Dermis blood vessel endothelial cell (primary cell): Measurements from ENCODE around the gene ZNF780B. TPM values are rescaled to one million over a fixed set of nuclear protein-coding genes. Genes with fewer than 3 reads are reported as not detected.
"Not testable (repeated sequence)": the region's sequence is repeated elsewhere in the genome, so short reads cannot be mapped to it uniquely, and the experiment has no call there.

ENCODE experiments used
- DNase-seq: peaks from one replicate; pipeline ENCODE4 v3.0.0; 2010
- total RNA-seq: library from RNA; depleted of rRNA; stranded (reverse); fragments of >200 nt; gene quantifications from 2 replicates; pipeline ENCODE4 v1.2.3, GENCODE V29; 2014

Gene ZNF780B
- 13.8 and 15.8 TPM in 2 replicates for total RNA-seq

DNA sequence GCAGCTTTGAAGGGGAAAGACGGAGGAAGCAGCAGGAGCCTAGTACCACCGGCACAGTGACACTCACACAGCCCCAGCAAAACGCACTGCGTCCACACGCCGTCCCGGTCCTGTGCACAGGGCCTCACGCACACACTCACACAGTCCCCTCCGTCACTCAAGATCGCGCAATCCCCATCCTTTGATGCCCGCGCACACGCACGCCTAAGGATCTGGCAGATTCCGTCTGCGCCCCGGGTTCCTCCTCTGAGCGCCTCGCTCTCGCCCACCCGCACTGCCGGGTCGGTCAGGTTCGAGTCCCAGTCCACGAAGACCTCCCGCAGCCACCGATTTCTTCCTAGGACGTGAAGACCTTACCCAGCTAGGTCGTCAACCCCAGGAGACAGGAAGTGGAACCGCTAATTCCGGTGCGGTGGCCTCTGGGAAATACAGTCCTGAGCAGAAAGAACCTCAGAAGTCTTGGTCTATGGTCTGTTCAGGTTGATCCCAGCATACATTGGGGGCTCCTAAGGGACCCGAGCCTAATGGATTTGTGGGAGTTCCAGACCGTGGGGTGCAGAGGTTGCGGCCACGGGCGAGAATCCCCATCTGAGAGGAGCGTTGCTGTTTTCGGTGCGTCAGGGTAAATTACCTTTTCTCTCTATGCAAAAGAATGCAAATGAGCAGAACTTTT lies at the start of gene ZNF780B:
Gene ZNF780B (minus strand): TSS at position 400 of the 673 bp plus-strand sequence. CDS start 5,899 bp downstream, outside the sequence.
- DNase-seq = peak; percentile 56

DNA sequence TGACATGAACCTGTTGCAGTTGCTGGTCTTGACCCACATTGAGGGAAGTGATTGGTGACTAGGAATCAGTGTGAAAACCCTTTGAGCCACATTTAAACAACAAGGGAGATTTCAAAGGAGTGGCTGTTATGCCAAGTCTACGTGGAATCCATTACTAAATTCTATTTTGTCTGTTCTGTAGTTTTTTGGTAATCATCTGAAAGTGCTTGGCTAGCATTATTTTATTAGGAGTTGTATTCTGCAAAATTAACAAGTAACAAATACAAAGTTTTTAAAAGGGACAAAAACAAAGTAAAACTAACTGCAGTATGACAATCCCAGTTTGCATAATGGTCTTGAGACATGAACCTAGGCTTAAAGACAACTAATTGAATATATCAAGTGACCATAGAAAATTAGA lies 48.7 kb upstream of the ZNF780B start:
- DNase-seq = no peak

DNA sequence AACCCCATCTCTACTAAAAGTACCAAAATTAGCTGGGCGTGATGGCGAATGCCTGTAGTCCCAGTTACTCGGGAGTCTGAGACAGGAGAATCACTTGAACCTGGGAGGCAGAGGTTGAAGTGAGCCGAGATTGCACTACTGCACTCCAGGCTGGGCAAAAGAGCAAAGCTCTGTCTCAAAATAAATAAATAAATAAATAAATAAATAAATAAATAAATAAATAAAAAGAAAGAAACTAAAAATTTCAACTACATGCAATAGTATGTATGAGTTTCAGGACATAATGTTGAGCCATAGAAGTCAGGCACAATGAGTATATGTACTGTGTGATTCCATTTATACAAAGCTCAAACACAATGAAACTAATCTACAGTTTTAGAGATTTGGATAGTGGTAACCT lies 47.6 kb upstream of the ZNF780B start:
- DNase-seq = no peak

DNA sequence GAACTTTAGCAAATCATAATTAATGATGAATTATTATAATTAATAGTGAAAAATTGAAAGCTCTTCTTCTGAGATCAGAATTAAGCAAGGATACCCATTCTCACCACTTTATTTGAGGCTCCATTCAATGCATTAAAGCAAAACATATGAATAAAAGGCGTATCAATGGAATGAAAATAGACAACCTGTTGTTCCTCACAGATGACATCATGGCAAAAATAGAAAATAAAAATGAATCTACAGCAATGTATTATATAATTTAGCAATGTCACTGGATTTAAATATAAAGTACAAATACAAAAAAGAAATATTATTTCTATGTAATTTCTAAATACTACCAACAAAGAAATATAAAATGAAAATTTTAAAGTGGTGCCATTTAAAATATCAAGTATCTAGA lies 45.8 kb upstream of the ZNF780B start:
- no peak for DNase-seq

DNA sequence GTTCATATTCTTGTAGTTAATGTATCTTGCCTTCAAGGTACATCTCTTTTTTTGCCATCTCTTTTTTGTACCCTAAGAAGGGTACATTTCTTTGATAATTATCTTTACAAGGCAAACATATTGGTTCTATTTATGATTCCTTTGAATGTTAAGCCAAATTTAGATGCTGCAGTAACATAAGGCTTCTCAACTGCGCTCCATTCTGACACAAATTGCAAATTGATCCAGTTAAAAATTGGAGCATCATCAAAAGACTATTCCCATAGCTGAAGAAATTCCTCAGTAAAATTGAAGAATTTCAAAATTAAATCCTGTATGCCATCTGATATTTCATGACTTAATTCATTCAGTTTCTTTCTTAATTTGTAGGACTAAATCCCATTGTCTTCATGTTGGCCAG lies 37.4 kb upstream of the ZNF780B start:
- no peak for DNase-seq

DNA sequence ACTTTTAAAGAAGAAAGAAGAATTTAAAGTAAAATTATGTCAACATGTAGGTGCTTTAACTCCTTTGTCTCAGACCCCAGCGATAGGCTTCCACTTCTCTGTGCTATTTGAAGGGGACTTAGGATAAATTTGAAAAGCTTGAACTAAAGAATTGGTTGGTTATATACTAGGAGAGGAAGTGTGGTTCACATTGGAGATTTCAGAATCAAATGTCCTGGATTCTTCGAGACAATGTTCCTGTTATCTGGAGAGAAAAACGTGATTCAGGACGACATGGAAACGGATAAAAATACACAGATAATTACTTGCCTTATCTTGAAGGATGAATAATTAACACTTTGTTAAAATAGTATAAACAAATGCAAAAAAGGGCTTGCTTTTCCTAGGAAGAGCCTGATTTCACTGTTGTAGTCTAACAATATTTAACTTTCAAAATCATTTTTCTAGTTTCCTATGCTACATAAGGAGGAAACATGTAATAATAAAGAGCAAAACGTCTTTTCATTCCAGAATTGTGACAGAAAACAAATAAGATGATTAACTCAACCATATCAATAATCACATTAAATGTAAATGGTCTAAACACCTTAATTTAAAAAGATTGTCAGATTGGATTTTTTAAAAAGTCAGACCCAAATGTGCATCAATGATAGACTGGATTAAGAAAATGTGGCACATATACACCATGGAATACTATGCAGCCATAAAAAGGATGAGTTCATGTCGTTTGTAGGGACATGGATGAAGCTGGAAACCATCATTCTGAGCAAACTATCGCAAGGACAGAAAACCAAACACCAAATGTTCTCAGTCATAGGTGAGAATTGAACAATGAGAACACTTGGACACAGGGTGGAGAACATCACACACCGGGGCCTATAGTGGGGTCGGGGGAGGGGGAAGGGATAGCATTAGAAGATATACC lies 35.4 kb upstream of the ZNF780B start:
- no peak for DNase-seq

DNA sequence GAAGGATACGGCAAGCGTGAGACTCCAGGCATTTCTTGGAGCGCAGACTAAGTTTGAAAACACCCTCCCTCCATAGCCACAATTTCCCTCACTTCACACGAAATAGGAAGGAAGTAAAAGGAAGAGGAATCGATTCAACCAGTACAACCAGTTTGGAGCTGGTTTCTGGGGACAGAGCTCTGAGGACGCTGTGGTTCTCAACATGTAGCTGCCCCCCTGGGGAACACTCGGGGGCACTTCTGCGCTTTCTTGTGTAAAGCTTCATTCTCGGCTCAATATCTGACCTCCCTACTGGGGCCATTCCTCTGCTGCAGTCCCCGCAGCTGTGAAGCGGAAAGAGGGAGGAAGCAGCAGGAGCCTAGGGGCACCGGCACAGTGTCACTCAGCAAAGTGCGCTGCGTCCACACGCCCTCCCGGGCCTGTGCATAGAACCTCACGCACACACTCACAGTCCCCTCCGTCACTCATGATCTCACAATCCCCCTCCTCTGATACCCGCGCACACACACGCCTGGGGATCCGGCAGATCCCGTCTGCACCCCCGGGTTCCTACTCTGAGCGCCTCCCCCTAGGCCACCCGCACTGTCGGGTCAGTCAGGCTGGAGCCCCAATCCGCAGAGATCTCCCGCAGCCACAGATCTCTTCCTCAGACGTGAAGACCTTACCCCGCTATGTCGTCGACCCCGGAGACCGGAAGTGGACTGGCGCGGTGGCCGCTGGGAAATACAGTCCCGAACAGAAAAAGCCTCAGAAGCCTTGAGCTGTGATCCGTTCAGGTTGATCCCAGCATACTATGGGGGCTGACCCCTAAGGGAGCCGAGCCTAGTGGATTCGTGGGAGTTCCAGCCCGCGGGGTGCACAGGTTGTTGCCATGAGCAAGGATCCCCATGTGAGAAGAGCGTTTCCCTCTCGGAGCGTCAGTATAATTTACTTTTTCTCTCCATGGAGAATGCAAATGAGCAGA lies 34.5 kb upstream of the ZNF780B start, which contains the start of gene ZNF780A:
Gene ZNF780A (minus strand): TSS at position 703 of the 964 bp plus-strand sequence. CDS start 6,190 bp downstream, outside the sequence.
- peak; percentile 75 for DNase-seq

DNA sequence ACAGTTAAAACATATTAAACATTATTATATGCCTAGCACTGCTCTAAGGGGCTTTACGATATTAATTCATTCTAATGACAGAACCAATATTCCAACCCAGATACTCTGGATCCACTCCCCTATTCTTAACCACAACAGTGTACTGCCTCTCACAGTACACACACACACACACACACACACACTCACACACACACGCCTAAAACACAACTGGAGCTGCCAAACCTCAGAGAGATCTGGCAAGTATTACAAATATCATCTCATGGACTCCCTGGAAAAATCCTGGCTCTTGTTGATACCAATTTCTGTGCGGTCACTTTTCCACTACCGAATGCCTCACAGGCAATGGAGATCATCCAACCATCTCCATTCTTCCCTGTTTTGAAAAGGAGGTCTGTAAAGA lies 33.4 kb upstream of the ZNF780B start:
- DNase-seq = peak; percentile 4

DNA sequence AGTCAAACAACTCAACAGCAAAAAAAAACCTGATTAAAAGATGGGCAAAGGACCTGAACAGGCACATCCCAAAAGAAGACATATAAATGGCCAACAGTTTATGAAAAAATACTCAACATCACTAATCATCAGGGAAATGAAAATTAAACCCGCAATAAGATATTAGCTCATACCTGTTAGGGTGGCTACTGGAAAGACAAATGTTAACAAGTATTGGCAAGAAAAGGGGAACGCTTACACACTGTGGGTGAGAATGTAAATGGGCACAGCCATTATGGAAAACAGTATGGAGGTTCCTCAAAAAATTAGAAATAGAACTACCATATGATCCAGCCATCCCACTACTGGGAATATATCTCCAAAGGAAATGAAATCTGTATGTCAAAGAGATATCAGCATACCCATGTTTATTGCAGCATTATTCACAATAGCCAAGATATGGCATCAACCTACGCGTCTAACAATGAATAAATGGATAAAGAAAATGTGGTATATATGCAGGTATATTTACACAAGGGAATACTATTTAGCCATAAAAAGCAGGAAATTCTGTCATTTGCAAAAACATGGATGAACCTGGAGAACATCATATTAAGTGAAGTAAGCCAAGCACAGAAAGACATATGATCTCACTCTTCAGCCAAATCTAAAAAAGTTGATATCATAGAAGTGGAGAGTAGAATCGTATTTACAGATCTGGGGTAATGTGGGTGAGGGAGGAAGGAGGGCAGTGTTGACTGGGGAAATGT lies 32.4 kb upstream of the ZNF780B start:
- no peak for DNase-seq

DNA sequence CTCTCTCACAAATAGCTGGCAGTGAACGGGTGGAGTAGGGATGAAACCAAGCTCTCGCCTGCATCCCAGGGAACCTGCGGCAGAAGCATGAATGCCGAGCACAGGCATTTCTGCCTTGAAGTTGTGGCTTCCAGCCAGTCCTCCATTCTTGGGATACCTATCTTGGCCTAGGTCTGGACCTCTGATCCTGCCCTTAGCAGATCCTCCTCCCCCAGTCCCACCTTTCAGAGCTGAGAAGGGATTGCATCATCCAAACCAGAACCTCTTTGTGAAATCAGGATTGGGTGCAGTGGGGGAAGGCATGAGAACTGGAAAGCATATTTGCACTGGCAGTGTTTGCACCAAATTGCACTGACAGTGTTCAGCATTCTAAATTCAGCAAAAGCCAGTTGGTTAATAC lies 28.9 kb upstream of the ZNF780B start:
- no peak for DNase-seq

DNA sequence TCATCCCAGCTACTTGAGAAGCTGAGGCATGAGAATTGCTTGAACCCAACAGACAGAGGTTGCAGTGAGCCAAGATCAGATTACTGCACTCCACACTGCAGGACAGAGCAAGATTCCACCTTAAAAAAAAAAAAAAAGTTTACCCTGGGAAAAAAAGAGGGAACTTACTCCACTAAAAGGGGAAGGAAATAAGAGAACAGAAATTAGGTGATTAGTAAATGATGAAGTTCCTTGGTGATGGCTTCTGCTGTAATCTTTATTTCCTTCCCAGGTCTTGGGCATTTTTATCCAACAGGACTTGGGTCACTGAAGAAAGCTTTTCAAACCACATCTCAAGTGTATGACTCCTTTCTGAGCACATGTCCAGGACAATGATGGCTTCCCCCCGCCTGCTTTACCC lies 25.4 kb upstream of the ZNF780B start:
- DNase-seq = no peak

DNA sequence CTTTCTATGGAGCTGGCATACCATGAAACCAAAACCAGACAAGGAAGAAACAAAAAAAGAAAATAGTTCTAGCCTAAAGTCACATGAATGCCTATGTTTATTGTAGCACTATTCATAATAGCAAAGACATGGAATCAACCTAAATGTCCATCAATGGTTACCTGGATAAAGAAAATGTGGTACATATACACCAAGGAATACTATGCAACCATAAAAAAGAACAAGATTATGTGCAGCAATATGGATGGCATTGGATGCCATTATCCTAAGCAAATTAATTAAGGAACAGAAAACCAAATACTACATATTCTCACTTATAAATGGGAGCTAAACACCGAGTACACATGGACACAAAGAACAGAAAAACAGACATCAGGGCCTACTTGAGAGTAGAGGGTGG lies 24.3 kb upstream of the ZNF780B start:
- no peak for DNase-seq

DNA sequence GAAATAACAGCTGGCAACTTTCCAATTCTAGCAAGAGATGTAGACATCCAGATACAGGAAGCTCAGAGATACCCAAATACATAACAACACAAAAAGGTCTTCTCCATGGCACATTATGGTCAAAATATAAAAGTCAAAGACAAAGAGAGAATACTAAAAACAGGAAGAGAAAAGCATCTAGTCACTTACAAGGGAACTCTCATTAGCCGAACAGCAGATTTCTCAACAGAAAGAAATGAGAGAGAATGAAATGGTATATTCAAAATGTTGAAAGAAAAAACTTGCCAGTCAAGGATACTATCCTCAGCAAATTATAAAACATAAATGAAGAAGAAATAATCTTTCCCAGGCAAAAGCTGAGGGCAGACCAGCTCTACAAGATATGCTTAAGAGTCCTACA lies 22.3 kb upstream of the ZNF780B start:
- DNase-seq = no peak

DNA sequence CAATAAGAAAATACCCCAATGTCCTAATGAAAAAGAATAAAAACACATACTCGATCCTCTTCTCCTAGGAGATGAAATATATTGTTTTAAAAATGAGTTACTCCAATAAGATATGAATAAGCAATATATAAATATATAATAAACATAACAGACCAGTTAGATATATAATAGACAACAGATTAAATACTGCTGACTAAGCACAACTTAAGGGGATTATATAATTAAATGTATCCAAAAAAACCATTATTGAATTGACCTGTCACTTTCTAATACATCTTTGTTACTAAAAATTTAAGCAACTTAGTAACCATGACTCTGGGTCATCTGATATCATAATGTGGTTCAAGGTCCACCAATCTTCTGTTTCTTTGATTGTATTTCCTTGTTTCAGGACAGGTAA lies 14.0 kb upstream of the ZNF780B start:
- DNase-seq = no peak

DNA sequence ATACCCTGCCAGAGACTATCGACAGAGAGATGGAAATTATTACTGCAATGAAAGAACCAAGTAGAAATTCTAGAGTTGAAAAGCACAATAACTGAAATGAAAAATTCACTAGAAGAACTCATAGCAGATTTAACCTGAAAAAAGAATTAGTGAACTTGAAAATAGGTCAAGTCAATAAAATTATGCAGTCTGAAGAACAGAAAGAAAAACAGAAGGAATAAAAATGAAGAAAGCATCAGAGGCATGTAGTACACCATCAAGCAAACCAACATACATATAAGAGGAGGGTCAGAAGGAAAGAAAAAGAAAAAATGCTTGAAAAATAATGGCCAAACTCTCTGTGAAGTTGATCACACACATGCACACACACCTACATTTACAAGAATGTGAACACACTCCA lies 3.6 kb upstream of the ZNF780B start:
- DNase-seq = no peak

DNA sequence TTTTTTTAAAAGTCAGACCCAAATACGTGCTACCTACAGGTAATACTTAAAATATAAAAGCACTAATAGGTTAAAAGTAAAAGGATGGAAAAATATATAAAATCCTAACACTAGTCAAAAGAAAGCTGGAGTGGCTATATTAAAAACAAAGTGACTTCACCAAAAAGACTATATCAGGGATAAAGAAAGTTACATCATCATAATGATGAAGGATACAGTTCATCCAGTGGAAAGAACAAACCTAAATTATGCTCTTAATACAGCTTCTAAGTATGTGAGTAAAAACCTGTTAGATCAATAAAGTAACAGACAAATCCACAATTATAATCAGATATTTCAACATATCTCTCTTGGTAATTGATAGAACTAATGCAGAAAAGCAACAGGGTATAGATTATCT lies 1.1 kb upstream of the ZNF780B start:
- no peak for DNase-seq

DNA sequence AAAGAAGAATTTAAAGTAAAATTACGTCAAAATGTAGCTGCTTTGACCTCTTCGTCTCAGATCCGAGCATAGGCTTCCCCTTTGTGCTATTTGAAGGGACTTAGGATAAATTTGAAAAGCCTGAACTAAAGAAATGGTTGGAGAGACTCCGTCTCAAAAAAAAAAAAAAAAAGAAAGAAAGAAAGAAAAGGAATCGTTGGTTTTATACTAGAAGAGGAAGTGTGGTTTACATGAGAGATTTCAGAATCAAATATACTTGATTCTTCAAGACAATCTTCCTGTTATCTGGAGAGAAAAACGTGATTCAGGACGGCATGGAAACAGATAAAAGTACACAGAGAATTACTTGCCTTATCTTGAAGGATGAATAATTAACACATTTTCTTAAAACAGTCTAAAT lies 474 bp upstream of the ZNF780B start:
- DNase-seq = no peak

DNA sequence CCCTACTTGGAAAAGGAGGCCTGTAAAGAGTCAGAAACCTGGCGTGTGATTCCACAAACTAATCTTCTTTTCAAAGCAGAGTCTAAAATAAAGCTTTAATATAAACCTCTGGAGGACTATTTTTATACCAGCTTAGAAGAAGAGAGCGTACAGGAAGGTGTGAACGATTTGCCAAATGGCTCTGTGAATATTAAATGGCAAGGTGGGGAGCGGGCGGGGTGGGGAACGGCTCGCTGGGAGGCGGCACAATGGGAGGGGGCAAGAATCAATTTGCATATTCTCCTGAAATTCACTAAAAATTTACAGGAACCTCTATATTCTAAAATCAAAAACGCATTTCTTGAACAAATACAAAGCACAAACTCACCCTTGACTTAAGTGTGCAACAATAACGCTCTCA lies 982 bp downstream of the ZNF780B start:
- DNase-seq = no peak

DNA sequence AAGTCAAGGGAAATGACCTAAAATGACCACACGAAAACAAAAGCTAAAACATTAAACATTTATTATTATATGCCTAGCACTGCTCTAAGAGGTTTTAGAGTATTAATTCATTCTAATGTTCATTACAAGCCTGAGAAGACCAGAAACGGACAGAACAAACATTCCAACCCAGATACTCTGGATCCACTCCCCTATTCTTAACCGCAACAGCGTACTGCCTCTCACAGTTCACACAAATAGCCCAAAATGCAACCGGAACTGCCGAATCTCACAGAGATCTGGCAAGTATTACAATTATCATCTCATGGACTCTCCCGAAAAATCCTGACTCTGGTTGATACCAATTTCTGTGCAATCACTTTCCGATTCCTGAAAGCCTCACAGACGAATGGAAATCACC lies 1.4 kb downstream of the ZNF780B start:
- DNase-seq = no peak

DNA sequence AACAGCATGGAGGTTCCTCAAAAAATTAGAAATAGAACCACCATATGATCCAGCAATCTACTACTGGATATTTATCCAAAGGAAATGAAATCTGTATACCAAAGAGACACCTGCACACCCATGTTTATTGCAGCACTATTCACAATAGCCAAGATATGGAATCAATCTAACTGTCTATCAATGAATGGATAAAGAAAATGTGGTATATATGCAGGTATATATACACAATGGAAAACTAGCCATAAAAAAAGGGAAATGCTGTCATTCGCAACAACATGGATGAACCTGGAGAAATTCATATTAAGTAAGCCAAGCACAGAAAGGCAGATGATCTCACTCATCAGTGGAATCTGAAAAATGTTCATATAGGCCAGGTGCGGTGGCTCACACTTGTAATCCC lies 2.5 kb downstream of the ZNF780B start:
- no peak for DNase-seq

DNA sequence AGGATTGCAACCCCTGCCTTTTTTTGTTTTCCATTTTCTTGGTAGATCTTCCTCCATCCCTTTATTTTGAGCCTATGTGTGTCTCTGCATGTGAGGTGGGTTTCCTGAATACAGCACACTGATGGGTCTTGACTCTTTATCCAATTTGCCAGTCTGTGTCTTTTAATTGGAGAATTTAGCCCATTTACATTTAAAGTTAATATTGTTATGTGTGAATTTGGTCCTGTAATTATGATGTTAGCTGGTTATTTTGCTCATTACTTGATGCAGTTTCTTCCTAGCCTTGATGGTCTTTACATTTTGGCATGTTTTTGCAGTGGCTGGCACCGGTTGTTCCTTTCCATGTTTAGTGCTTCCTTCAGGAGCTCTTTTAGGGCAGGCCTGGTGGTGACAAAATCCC lies 14.3 kb downstream of the ZNF780B start:
- not testable (repeated sequence) for DNase-seq

DNA sequence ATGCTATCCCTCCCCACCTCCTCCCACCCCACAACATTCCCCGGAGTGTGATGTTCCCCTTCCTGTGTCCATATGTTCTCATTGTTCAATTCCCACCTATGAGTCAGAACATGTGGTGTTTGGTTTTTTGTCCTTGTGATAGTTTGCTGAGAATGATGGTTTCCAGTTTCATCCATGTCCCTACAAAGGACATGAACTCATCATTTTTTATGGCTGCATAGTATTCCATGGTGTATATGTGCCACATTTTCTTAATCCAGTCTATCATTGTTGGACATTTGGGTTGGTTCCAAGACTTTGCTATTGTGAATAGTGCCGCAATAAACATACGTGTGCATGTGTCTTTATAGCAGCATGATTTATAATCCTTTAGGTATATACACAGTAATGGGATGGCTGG lies 18.0 kb downstream of the ZNF780B start:
- not testable (repeated sequence) for DNase-seq
